Endothelial cell of umbilical vein (primary cell): ENCODE data around the gene CTTNBP2. TPM values are rescaled to one million over a fixed set of nuclear protein-coding genes. Genes with fewer than 3 reads are reported as not detected.

Experiments used
- BruUV-seq: library from RNA; stranded (reverse); fragments of 400-500 nt; replicated peaks from 2 replicates; lab custom pipeline; 2021; lab: Mats Ljungman, UMichigan
- CTCF ChIA-PET: fragments of 300-600, 350-600 bp; sonication (Branson Sonifier 250); formaldehyde crosslinking; loops from one replicate; lab custom pipeline; 2021; ENCODE audit warnings: antibody characterized with exemption, inconsistent platforms; lab: Charles Lee
- POLR2A ChIA-PET: fragments of 300-600, 350-600 bp; sonication (Branson Sonifier 250); formaldehyde crosslinking; loops from one replicate; lab custom pipeline; 2021; ENCODE audit warnings: antibody characterized with exemption, inconsistent platforms; lab: Charles Lee
- DNase-seq: peaks from one replicate; pipeline ENCODE4 v3.0.0-alpha.2; 2011; ENCODE audit warnings: low read depth, low spot score
- FAIRE-seq: peaks from 2 replicates; lab custom pipeline; 2011; peaks lifted over from hg19 to GRCh38; lab: Jason Lieb, UNC
- H2AFZ ChIP-seq: 2 replicates; pipeline ENCODE4 v1.6.0; 2012; ENCODE audit warnings: low read depth, low read length, control low read depth, inconsistent platforms
- H3K27ac ChIP-seq: 2 replicates; pipeline ENCODE4 v1.5.1; 2011; ENCODE audit warnings: low read depth, mild to moderate bottlenecking, control low read depth, low read length, moderate library complexity; ENCODE audit not compliant: insufficient read depth
- H3K27me3 ChIP-seq, 2 experiments: 2 replicates each; pipeline versions ENCODE4 v1.6.0 to v1.6.1; 2011; ENCODE audit warnings: low read length in 2 of 2, mixed read lengths in 1 of 2; ENCODE audit not compliant: control insufficient read depth in 2 of 2, insufficient read depth in 2 of 2
- H3K36me3 ChIP-seq, 2 experiments: 2 replicates in 1 of 2; 3 replicates in 1 of 2; pipeline ENCODE4 v1.5.1; 2011; ENCODE audit warnings: low read length in 2 of 2, mild to moderate bottlenecking in 1 of 2, moderate library complexity in 1 of 2; ENCODE audit not compliant: control insufficient read depth in 2 of 2, insufficient read depth in 2 of 2; ENCODE audit errors: extremely low read depth in 1 of 2
- H3K4me1 ChIP-seq: 3 replicates; pipeline ENCODE4 v1.5.1; 2011; ENCODE audit warnings: mild to moderate bottlenecking, low read length; ENCODE audit not compliant: control insufficient read depth, insufficient read depth; ENCODE audit errors: extremely low read depth
- H3K4me2 ChIP-seq: 2 replicates; pipeline ENCODE4 v1.6.1; 2011; ENCODE audit warnings: low read length, control low read depth, mixed read lengths; ENCODE audit not compliant: insufficient read depth
- H3K4me3 ChIP-seq, 3 experiments: fragments of 200-600 bp in 1 of 3; sonication (generic), shearing (Covaris generic) in 1 of 3; replicated peaks in 1 of 3; 2 replicates each; pipeline ENCODE4 v1.5.1; 2011 to 2016; ENCODE audit warnings: control low read depth in 3 of 3, low read length in 3 of 3, mild to moderate bottlenecking in 2 of 3, inconsistent platforms in 1 of 3, low read depth in 1 of 3, moderate library complexity in 1 of 3; ENCODE audit not compliant: insufficient read depth in 1 of 3
- H3K79me2 ChIP-seq: 2 replicates; pipeline ENCODE4 v1.6.0; 2012; ENCODE audit warnings: low read length, inconsistent platforms; ENCODE audit not compliant: control insufficient read depth, insufficient read depth
- H3K9ac ChIP-seq: replicated peaks from 2 replicates; pipeline ENCODE3; 2011; ENCODE audit warnings: low read length, control low read depth; ENCODE audit not compliant: insufficient read depth; ENCODE audit errors: extremely low read depth
- H3K9me1 ChIP-seq: replicated peaks from 3 replicates; pipeline ENCODE4 v1.6.0; 2011; ENCODE audit warnings: mild to moderate bottlenecking, low read length; ENCODE audit not compliant: control insufficient read depth, insufficient read depth; ENCODE audit errors: extremely low read depth
- H3K9me3 ChIP-seq: replicated peaks from 2 replicates; pipeline ENCODE4 v1.5.1; 2012; ENCODE audit warnings: low read length, inconsistent platforms; ENCODE audit not compliant: control insufficient read depth, insufficient read depth
- H4K20me1 ChIP-seq: replicated peaks from 2 replicates; pipeline ENCODE3; 2011; ENCODE audit warnings: mild to moderate bottlenecking, low read length; ENCODE audit not compliant: control insufficient read depth, insufficient read depth; ENCODE audit errors: extremely low read depth
- CTCF ChIP-seq, 2 donors: IDR thresholded peaks; 1 replicate in 1 of 2; 2 replicates in 1 of 2; pipeline ENCODE4 v1.5.1; 2011; ENCODE audit warnings: low read length in 2 of 2, mild to moderate bottlenecking in 2 of 2, moderate library complexity in 2 of 2, control low read depth in 1 of 2, inconsistent platforms in 1 of 2, low read depth in 1 of 2; ENCODE audit not compliant: insufficient read depth in 1 of 2; ENCODE audit errors: extremely low read depth in 1 of 2
- EZH2 ChIP-seq: IDR thresholded peaks from 2 replicates; pipeline ENCODE4 v1.6.1; 2012; ENCODE audit warnings: borderline replicate concordance, low read depth, mild to moderate bottlenecking, moderate library complexity, low read length, inconsistent platforms; ENCODE audit not compliant: severe bottlenecking
- FOS ChIP-seq: IDR thresholded peaks from 2 replicates; pipeline ENCODE4 v1.6.1; 2011; ENCODE audit warnings: mild to moderate bottlenecking, low read length, moderate library complexity, borderline replicate concordance; ENCODE audit not compliant: insufficient read depth
- GATA2 ChIP-seq: IDR thresholded peaks from 2 replicates; pipeline ENCODE4 v1.7.0; 2011; ENCODE audit warnings: low read depth, mild to moderate bottlenecking, moderate library complexity, mixed read lengths, low read length; ENCODE audit not compliant: insufficient read length, insufficient read depth
- JUN ChIP-seq: IDR thresholded peaks from 2 replicates; pipeline ENCODE4 v1.6.1; 2011; ENCODE audit warnings: borderline replicate concordance, low read depth; ENCODE audit not compliant: insufficient read length, insufficient read depth
- MYC ChIP-seq: IDR thresholded peaks from one replicate; pipeline ENCODE4 v1.6.1; 2011; ENCODE audit warnings: mild to moderate bottlenecking, low read depth, low read length
- POLR2A ChIP-seq: IDR thresholded peaks from 2 replicates; pipeline ENCODE4 v1.6.1; 2012; ENCODE audit warnings: low read depth, mild to moderate bottlenecking, control low read depth, low read length
- POLR2AphosphoS5 ChIP-seq: IDR thresholded peaks from 2 replicates; pipeline ENCODE4 v1.6.1; 2012; ENCODE audit warnings: low read depth, mild to moderate bottlenecking, control low read depth, low read length, moderate library complexity; ENCODE audit not compliant: insufficient read depth
- dilution Hi-C: fragments of 300-500 bp; cut with MboI; formaldehyde crosslinking; loops from one replicate; pipeline ENCODE4 v1.15.0; 2019; ENCODE audit warnings: low sequenced_read_pairs; ENCODE audit not compliant: extremely low pct_ligation_motif_present
- intact Hi-C: fragments of 100-400 bp; cut with micrococcal nuclease; formaldehyde crosslinking; loops from one replicate; pipeline ENCODE4 v1.10.0; 2022
- polyA plus RNA-seq, 4 experiments: library from polyadenylated mRNA; depleted of rRNA in 3 of 4; stranded (reverse) in 3 of 4; unstranded in 1 of 4; fragments of >200 nt; gene quantifications; 2 replicates each; pipeline versions ENCODE4 v1.2.1 to v1.2.3, GENCODE V29; 2011 to 2012; ENCODE audit warnings: missing spikeins in 1 of 4
- total RNA-seq: library from RNA; stranded (reverse); gene quantifications from 2 replicates; pipeline ENCODE4 v1.2.3, GENCODE V29; 2021
- TF ChIP-seq, protein P1 (sequence below): IDR thresholded peaks from 2 replicates; pipeline ENCODE4 v1.6.1; 2011; ENCODE audit not compliant: insufficient read depth, insufficient read length

The CTTNBP2 gene
- total and polyA plus RNA-seq, 2 donors (not counting 3 experiments of a cell fraction or from before 2014, with no cell fraction given), result 0.08 to 0.35 TPM

- no peak overlapping the region for H3K4me2 ChIP-seq
- POLR2A ChIA-PET, result no interaction called here
- no peak overlapping the region for H3K4me3 ChIP-seq
- CTCF ChIA-PET, result no interaction called here
- no peak overlapping the region for H2AFZ ChIP-seq
- H3K36me3 ChIP-seq, result no peaks in the 10 kb centered on the region
- BruUV-seq, result no TSS peak
- TF ChIP-seq, protein P1, sequence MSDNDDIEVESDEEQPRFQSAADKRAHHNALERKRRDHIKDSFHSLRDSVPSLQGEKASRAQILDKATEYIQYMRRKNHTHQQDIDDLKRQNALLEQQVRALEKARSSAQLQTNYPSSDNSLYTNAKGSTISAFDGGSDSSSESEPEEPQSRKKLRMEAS, result no peak
- TF ChIP-seq JUN (no peak), CTCF (IDR thresholded peaks at IDR 0.05; ENCODE audit: extremely low read depth in 1 of 2, insufficient read depth in 1 of 2, low read depth in 1 of 2, low read length in 2 of 2) (no peak), POLR2A (no peak), POLR2AphosphoS5 (no peak), EZH2 (no peak), GATA2 (no peak), FOS (no peak), MYC (no peak)
- DNase-seq (no peak), FAIRE-seq (no peak)
- H4K20me1 ChIP-seq, result no peaks in the 10 kb centered on the region
- H3K27me3 ChIP-seq, result no peaks in the 10 kb centered on the region
- no peak overlapping the region for H3K9ac ChIP-seq
- H3K27ac ChIP-seq, result no peak overlapping the region
- H3K79me2 ChIP-seq, result no peaks in the 10 kb centered on the region
- peaks cover 8% of the 10 kb centered on the region for H3K4me1 ChIP-seq
- dilution Hi-C loops, result no loop called here
- no peaks in the 10 kb centered on the region for H3K9me1 ChIP-seq
- intact Hi-C loops, result no loop called here
- H3K9me3 ChIP-seq, result no peaks in the 10 kb centered on the region
These were observed 53.7 kb downstream of the CTTNBP2 start for GRCh38 chr7:117819558-117819957.
